ENCODE data around the gene FEM1B.

DNA sequence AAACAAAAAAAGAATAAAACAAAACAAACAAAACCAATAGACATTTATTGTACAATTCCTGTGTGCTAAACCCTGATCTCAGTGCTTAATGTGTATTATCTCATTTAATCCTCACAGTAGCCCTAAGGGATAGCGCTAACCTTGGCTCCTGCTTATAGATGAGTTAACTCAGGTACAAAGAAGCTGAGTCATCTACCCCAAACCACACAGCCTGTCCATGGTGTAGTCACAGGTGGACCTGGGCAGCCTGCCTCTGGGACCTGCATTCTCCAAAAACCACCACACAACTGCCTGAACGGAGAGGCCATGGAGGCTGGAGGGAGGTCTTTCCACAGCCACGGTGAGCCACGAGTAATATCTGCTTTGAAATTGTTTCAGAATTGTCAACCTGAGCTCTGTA lies 42.5 kb upstream of the FEM1B start:
- TF ChIP-seq, protein P1, sequence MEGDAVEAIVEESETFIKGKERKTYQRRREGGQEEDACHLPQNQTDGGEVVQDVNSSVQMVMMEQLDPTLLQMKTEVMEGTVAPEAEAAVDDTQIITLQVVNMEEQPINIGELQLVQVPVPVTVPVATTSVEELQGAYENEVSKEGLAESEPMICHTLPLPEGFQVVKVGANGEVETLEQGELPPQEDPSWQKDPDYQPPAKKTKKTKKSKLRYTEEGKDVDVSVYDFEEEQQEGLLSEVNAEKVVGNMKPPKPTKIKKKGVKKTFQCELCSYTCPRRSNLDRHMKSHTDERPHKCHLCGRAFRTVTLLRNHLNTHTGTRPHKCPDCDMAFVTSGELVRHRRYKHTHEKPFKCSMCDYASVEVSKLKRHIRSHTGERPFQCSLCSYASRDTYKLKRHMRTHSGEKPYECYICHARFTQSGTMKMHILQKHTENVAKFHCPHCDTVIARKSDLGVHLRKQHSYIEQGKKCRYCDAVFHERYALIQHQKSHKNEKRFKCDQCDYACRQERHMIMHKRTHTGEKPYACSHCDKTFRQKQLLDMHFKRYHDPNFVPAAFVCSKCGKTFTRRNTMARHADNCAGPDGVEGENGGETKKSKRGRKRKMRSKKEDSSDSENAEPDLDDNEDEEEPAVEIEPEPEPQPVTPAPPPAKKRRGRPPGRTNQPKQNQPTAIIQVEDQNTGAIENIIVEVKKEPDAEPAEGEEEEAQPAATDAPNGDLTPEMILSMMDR (conservative IDR thresholded peaks at IDR 0.05; ENCODE audit: low read length), result no peak
- TF ChIP-seq EZH2phosphoT487 (IDR thresholded peaks at IDR 0.05; ENCODE audit: borderline replicate concordance, low read depth, low read length), result no peak

Measured in OCI-LY7 (cell line).